GM23248 (cell line): ENCODE measurements around the gene ZNF425.

Experiments used
- EZH2 ChIP-seq: fragments of 200-600 bp; sonication (generic); IDR thresholded peaks from 2 replicates; pipeline ENCODE4 v1.6.1; 2018; ENCODE audit warnings: antibody characterized with exemption, mild to moderate bottlenecking; ENCODE audit not compliant: insufficient read depth, poor library complexity, severe bottlenecking
- EZH2phosphoT487 ChIP-seq: fragments of 200-600 bp; sonication (generic); IDR thresholded peaks from 2 replicates; pipeline ENCODE4 v1.6.1; 2018; ENCODE audit warnings: antibody characterized with exemption, moderate library complexity, mild to moderate bottlenecking, low read depth; ENCODE audit not compliant: insufficient read depth

DNA sequence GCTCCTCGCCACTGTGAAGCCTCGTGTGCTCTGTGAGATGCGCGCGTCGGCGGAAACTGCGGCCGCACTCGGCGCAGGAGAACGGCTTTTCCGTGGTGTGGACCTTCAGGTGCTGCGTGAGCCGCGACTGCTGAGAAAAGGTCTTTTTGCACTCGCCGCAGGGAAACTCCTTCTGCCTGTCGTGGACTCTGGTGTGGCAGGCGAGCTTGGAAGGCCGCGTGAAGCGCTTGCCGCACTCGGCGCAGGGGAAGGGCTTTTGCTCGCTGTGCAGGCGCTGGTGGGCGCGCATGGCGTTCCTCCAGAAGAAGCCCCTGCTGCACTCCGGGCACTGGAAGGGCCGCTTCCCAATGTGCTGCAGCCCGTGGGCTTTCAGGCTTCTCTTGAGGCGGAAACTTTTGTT is 21.9 kb downstream of the ZNF425 start:
- TF ChIP-seq EZH2 = no peak
- no peak for TF ChIP-seq EZH2phosphoT487
